ENCODE data around the gene PTPRN. TPM values are rescaled to one million over a fixed set of nuclear protein-coding genes. Genes with fewer than 3 reads are reported as not detected.

Gene PTPRN
- total and polyA plus RNA-seq, 2 of the 8 experiments (the other 6 are each of a cell fraction or from before 2014, with no cell fraction given): 5.4 to 8.2 TPM

- CTCF ChIA-PET (ENCODE audit: partially characterized antibody): interaction anchor here (1.3 to 2.9 kb wide), 3 partner anchors 11 to 26 kb away, joined by 3 to 12 read pairs (median 8); no protein-coding TSS in a partner anchor
- TF ChIP-seq ZNF274 (IDR thresholded peaks at IDR 0.05; ENCODE audit: borderline replicate concordance, extremely low read depth, low read length): no peak
- no peak for TF ChIP-seq SIX5 (IDR thresholded peaks at IDR 0.05; ENCODE audit: low read depth, low read length)
- TF ChIP-seq, protein P1, sequence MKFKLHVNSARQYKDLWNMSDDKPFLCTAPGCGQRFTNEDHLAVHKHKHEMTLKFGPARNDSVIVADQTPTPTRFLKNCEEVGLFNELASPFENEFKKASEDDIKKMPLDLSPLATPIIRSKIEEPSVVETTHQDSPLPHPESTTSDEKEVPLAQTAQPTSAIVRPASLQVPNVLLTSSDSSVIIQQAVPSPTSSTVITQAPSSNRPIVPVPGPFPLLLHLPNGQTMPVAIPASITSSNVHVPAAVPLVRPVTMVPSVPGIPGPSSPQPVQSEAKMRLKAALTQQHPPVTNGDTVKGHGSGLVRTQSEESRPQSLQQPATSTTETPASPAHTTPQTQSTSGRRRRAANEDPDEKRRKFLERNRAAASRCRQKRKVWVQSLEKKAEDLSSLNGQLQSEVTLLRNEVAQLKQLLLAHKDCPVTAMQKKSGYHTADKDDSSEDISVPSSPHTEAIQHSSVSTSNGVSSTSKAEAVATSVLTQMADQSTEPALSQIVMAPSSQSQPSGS (IDR thresholded peaks at IDR 0.05; ENCODE audit: low read length): no peak
- TF ChIP-seq SIRT6 (IDR thresholded peaks at IDR 0.05; ENCODE audit: low read length): no peak
- TF ChIP-seq RBBP5 (IDR thresholded peaks at IDR 0.05; ENCODE audit: borderline replicate concordance, low read depth, low read length): no peak
- TF ChIP-seq CBX8 (IDR thresholded peaks at IDR 0.05; ENCODE audit: borderline replicate concordance, low read depth, low read length): no peak
- no peak for TF ChIP-seq RAD21 (IDR thresholded peaks at IDR 0.05 in 1 of 2, conservative IDR thresholded peaks at IDR 0.05 in 1 of 2; ENCODE audit: low read depth in 2 of 2, low read length in 2 of 2)
- no peak for TF ChIP-seq POLR2AphosphoS5 (IDR thresholded peaks at IDR 0.05; ENCODE audit: low read depth, low read length)
- TF ChIP-seq KDM1A (IDR thresholded peaks at IDR 0.05; ENCODE audit: borderline replicate concordance, low read length): no peak
- no peak for TF ChIP-seq CHD2 (IDR thresholded peaks at IDR 0.05; ENCODE audit: low read length)
- TF ChIP-seq TBP (IDR thresholded peaks at IDR 0.05; ENCODE audit: low read depth, low read length): no peak
- no peak for TF ChIP-seq TAF7 (optimal IDR thresholded peaks at IDR 0.05; ENCODE audit: borderline replicate concordance, low read depth, low read length)
- TF ChIP-seq TCF12 (IDR thresholded peaks at IDR 0.05; ENCODE audit: low read depth, low read length): no peak
Measured at GRCh38 chr2:219272995-219273394, 36.2 kb downstream of the PTPRN start.

More at GRCh38 chr2:219272995-219273394, 36.2 kb downstream of the PTPRN start:
- Histone ChIP-seq H3K56ac (replicated peaks; ENCODE audit: insufficient read length, low read depth, low read length) (no peak overlapping the region), H2AK5ac (ENCODE audit: low read depth, low read length) (no peak overlapping the region), H3K14ac (ENCODE audit: insufficient read length) (no peak overlapping the region), H3K79me2 (ENCODE audit: control insufficient read depth in 1 of 2, insufficient read depth in 2 of 2, low read length in 2 of 2) (no peaks in the 10 kb centered on the region), H2BK120ac (replicated peaks; ENCODE audit: low read depth, low read length) (no peak overlapping the region), H3K4me1 (replicated peaks in 1 of 4; ENCODE audit: control insufficient read depth in 3 of 4, insufficient read depth in 4 of 4, low read length in 3 of 4) (peaks cover 2 to 6% (median 4%) of the 10 kb centered on the region in 4 experiments), H3K79me1 (ENCODE audit: low read depth, low read length) (no peaks in the 10 kb centered on the region), H3K27ac (ENCODE audit: low read depth, low read length) (no peak overlapping the region), H4K8ac (ENCODE audit: extremely low read depth, insufficient read depth, low read length) (no peak overlapping the region), H3K4ac (replicated peaks; ENCODE audit: insufficient read length, low read depth, low read length) (no peak overlapping the region), H3K23ac (ENCODE audit: insufficient read length) (no peak overlapping the region), H4K5ac (ENCODE audit: insufficient read length, low read depth, low read length) (no peak overlapping the region), H3K27me3 (replicated peaks in 1 of 4; ENCODE audit: control insufficient read depth in 3 of 4, extremely low read depth in 1 of 4, insufficient read depth in 3 of 4, low read length in 3 of 4) (peaks cover 0 to 3% (median 0%) of the 10 kb centered on the region in 4 experiments; a peak in 3 of 7 replicates), H2BK15ac (ENCODE audit: low read length) (no peak overlapping the region), H3K4me2 (ENCODE audit: insufficient read depth in 1 of 2, low read depth in 2 of 2, low read length in 2 of 2) (no peak overlapping the region), H2BK5ac (ENCODE audit: low read depth, low read length) (no peak overlapping the region), H3K4me3 (ENCODE audit: extremely low read depth in 1 of 4, insufficient read depth in 2 of 4, low read depth in 3 of 4, low read length in 4 of 4) (no peak overlapping the region), H3K36me3 (ENCODE audit: control insufficient read depth in 2 of 4, insufficient read depth in 4 of 4, low read length in 3 of 4) (no peaks in the 10 kb centered on the region), H4K20me1 (replicated peaks in 1 of 2; ENCODE audit: control insufficient read depth in 1 of 2, insufficient read depth in 2 of 2, low read length in 2 of 2) (no peaks in the 10 kb centered on the region), H3K9me3 (ENCODE audit: insufficient read depth in 2 of 2, low read depth in 1 of 2, low read length in 1 of 2) (no peaks in the 10 kb centered on the region), H3K18ac (ENCODE audit: extremely low read depth, low read length) (no peak overlapping the region), H3K23me2 (ENCODE audit: low read depth, low read length) (no peaks in the 10 kb centered on the region; the same call in 1 of the 2 replicates), H2BK20ac (ENCODE audit: low read length) (no peak overlapping the region), H2BK12ac (ENCODE audit: low read depth, low read length) (no peak overlapping the region), H3K9ac (replicated peaks in 1 of 4; ENCODE audit: extremely low read depth in 1 of 4, low read depth in 3 of 4, low read length in 3 of 4) (no peak overlapping the region), H2AFZ (ENCODE audit: low read length) (no peak overlapping the region), H4K91ac (replicated peaks; ENCODE audit: insufficient read length, low read length) (no peak overlapping the region)
- DNase-seq (ENCODE audit: low read depth in 1 of 2, low spot score in 2 of 2) (no peak), FAIRE-seq (no peak)
- WGBS, 2 experiments (ENCODE audit: extremely low coverage in 1 of 2, insufficient coverage in 1 of 2, insufficient read length in 1 of 2, insufficient replicate concordance in 2 of 2, low coverage in 1 of 2, low lambda C conversion rate in 2 of 2, missing lambda C conversion rate in 1 of 2): 77% methylated on average over 2 of the region's 2 CpGs; no CpG with 5 or more reads in 1 of the 2 experiments
- POLR2A ChIA-PET (ENCODE audit: partially characterized antibody): interaction anchor here (1.7 kb wide), 1 partner anchor 10 kb away, joined by 6 read pairs; no protein-coding TSS in a partner anchor
